Right cardiac atrium (tissue), 5 donors: ENCODE results near the gene RIPPLY1. TPM values are rescaled to one million over a fixed set of nuclear protein-coding genes. Genes with fewer than 3 reads are reported as not detected.

Experiments used
- ATAC-seq, 2 donors: fragments of 200-7000 bp; cut with Tn5 transposase; one replicate each; pipeline versions ENCODE4 v1.8.0 to v1.9.1; 2020; ENCODE audit warnings: moderate library complexity in 2 of 2, mild to moderate bottlenecking in 1 of 2
- DNase-seq, 3 donors: peaks; one replicate each; pipeline ENCODE4 v3.0.0-alpha.2; 2020
- H3K27ac ChIP-seq: one replicate; pipeline ENCODE4 v1.5.1; 2013; ENCODE audit warnings: mild to moderate bottlenecking, low read length, control low read depth, moderate library complexity
- H3K27me3 ChIP-seq: one replicate; pipeline ENCODE4 v1.6.1; 2013; ENCODE audit not compliant: control insufficient read depth, insufficient read depth
- H3K4me1 ChIP-seq: one replicate; pipeline ENCODE4 v1.6.1; 2013; ENCODE audit warnings: low read length; ENCODE audit not compliant: control insufficient read depth, insufficient read depth
- H3K4me3 ChIP-seq: one replicate; pipeline ENCODE4 v1.5.1; 2013; ENCODE audit warnings: low read length, control low read depth
- H3K9me3 ChIP-seq: one replicate; pipeline ENCODE4 v1.6.1; 2013; ENCODE audit warnings: low read length; ENCODE audit not compliant: control insufficient read depth
- WGBS: extraction: QIAGEN DNeasy Blood & Tissue Kit; methylation state at CpG from one replicate; pipeline ENCODE4 v1.1.7; 2013; 5-methylcytosine and 5-hydroxymethylcytosine counted together
- intact Hi-C, 4 donors: fragments of 100-400 bp; cut with DNase I; formaldehyde crosslinking; loops; one replicate each; pipeline versions ENCODE4 v1.11.0 to v1.14.0; 2022 to 2023
- long read RNA-seq, 4 donors: library from polyadenylated mRNA; unstranded; transcript quantifications; one replicate each; pipeline ENCODE4 v2.0.0, GENCODE V29; 2020 to 2021
- polyA plus RNA-seq: library from polyadenylated mRNA; stranded (reverse); fragments of 200-250 nt; gene quantifications from one replicate; pipeline ENCODE4 v1.2.3, GENCODE V29; 2013
- total RNA-seq, 4 donors: library from RNA; stranded (reverse); fragmentation: NEBNext Ultra II Directional; extraction: Animal tissue kit (Norgen Biotek cat#: 25700); gene quantifications; one replicate each; pipeline ENCODE4 v1.2.1, GENCODE V29; 2021
- donor health status: healthy with polysubstance abuse.
- donor health status: DM: no; HTN: yes; CAD: no.
- donor health status: DM: no; HTN: no; CAD: no.
- donor health status: DM: no; HTN: yes; CAD: no; lungs with severe emphysema.
- donor health status: DM: yes; HTN: yes; CAD: no.

Gene RIPPLY1, protein sequence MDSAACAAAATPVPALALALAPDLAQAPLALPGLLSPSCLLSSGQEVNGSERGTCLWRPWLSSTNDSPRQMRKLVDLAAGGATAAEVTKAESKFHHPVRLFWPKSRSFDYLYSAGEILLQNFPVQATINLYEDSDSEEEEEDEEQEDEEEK
- total RNA-seq (not detected), polyA plus RNA-seq (not detected)
- long read RNA-seq, donor 1: 0 reads
- long read RNA-seq, donor 2: 0 reads
- long read RNA-seq, donor 3: 0 reads
- long read RNA-seq, donor 4: 0 reads

DNA sequence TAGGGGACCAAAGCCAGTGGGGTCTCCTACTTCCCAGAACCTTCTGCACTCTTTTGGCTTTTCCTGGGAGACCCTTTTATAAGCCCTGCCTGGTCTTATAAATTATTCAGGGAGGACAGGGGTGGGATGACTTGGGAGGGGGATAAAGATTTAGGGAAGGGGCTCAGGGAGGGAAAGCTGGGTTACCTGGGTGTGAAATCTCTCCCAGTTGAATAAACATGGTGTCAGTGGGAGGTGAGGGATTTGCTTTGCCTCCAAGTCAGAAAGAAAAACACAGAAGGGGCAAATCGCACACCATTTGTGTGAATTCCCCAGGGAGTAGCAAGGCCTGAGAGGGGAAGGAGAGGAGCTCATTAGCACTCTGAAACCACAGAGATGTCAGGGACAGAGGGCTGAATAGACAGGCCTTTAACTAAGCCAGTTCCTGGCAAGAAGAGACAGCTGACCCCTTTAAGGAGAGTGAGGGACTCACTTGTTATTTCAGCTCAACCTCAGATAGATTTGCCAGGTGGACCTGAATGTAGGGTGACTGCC, at the start of gene RIPPLY1:
RIPPLY1 (minus strand) TSS at position 51 of the 534 bp plus-strand sequence. CDS start 54 bp downstream, outside the sequence.
- H3K9me3 ChIP-seq: no peaks in the 10 kb centered on the region
- no peaks in the 10 kb centered on the region for H3K27me3 ChIP-seq
- no peaks in the 10 kb centered on the region for H3K4me1 ChIP-seq
- ATAC-seq (no peak), DNase-seq (no peak)
- H3K4me3 ChIP-seq: no peak within 1 kb of the TSS
- no peak within 1 kb of the TSS for H3K27ac ChIP-seq
- intact Hi-C loops: no loop called here
- WGBS: 81% methylated on average over 1 of the region's 1 CpG

DNA sequence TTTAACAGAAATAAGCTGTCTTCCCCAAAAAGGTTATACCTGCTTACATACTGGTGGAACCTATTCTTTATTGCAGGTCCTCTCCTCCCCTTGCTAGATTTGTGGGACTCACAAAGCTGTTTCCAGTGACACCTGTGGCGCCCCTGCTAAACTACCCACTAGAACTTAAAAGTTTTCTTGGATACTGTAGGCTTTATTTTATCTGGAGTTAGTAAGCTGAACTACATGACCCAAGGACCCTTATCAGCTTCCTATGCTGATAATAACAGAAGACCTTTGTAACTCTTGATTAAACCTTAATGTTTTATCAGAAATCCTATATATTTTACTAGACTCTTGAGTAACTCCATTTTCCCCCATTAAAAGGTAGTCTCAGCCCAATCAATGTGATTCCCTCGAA, 49.4 kb upstream of the RIPPLY1 start:
- H3K4me3 ChIP-seq: no peak overlapping the region
- WGBS: 97% methylated on average over 2 of the region's 2 CpGs
- H3K27me3 ChIP-seq: no peaks in the 10 kb centered on the region
- DNase-seq (no peak), ATAC-seq (no peak)
- H3K9me3 ChIP-seq: no peaks in the 10 kb centered on the region
- no peak overlapping the region for H3K27ac ChIP-seq
- intact Hi-C loops: loop anchor here in 1 of 4 donors (5.0 kb wide), 1 partner anchor 55 kb away; no protein-coding TSS in a partner anchor
- no peaks in the 10 kb centered on the region for H3K4me1 ChIP-seq

- H3K4me1 ChIP-seq: no peaks in the 10 kb centered on the region
- no peaks in the 10 kb centered on the region for H3K27me3 ChIP-seq
- H3K4me3 ChIP-seq: no peak overlapping the region
- H3K27ac ChIP-seq: no peak overlapping the region
- no peaks in the 10 kb centered on the region for H3K9me3 ChIP-seq
- intact Hi-C loops: loop anchor here in 1 of 4 donors (5.0 kb wide), 1 partner anchor 55 kb away; no protein-coding TSS in a partner anchor
- no peak for DNase-seq
- WGBS: 85% methylated on average over 3 of the region's 3 CpGs
- ATAC-seq: no peak
Observed at GRCh38 chrX:106952089-106952488, 48.9 kb upstream of the RIPPLY1 start.

- ATAC-seq (no peak), DNase-seq (no peak)
- WGBS: 94% methylated on average over 6 of the region's 6 CpGs
- no peaks in the 10 kb centered on the region for H3K4me1 ChIP-seq
- intact Hi-C loops: loop anchor here in 1 of 4 donors (5.0 kb wide), 1 partner anchor 54 kb away; no protein-coding TSS in a partner anchor
- no peaks in the 10 kb centered on the region for H3K27me3 ChIP-seq
- H3K4me3 ChIP-seq: no peak overlapping the region
- no peaks in the 10 kb centered on the region for H3K9me3 ChIP-seq
- no peak overlapping the region for H3K27ac ChIP-seq
Observed at GRCh38 chrX:106951230-106951629, 48.1 kb upstream of the RIPPLY1 start.

DNA sequence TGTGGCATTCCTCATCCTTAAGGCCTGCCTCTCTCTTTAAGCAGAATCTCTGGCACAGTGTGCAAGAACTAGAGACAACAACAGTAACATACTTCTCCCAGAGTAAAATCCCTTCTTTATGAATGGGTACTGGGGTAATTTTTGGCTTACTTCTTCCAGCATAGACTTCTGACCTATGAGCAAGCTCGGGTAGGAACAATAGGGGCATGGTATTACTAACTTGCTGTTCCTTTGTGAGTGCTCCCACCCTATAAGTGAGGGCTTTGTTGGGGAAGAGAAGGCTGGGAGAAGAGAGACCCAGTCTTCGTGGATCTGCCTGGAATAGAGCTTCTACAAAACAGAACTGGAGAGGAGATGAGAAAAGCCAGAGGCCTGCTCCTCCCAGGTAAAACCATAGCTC, 47.2 kb upstream of the RIPPLY1 start:
- Histone ChIP-seq H3K9me3 (no peaks in the 10 kb centered on the region), H3K4me3 (no peak overlapping the region), H3K27ac (no peak overlapping the region), H3K4me1 (no peaks in the 10 kb centered on the region), H3K27me3 (no peaks in the 10 kb centered on the region)
- ATAC-seq (no peak), DNase-seq (no peak)
- 88% methylated on average over 2 of the region's 2 CpGs for WGBS
- intact Hi-C loops: loop anchor here in 1 of 4 donors (5.0 kb wide), 1 partner anchor 53 kb away; no protein-coding TSS in a partner anchor

- H3K9me3 ChIP-seq: no peaks in the 10 kb centered on the region
- no peak overlapping the region for H3K4me3 ChIP-seq
- DNase-seq (no peak), ATAC-seq (no peak)
- intact Hi-C loops: no loop called here
- H3K27me3 ChIP-seq: no peaks in the 10 kb centered on the region
- WGBS: 92% methylated on average over 1 of the region's 1 CpG
- no peak overlapping the region for H3K27ac ChIP-seq
- H3K4me1 ChIP-seq: no peaks in the 10 kb centered on the region
Observed at GRCh38 chrX:106949366-106949765, 46.2 kb upstream of the RIPPLY1 start.

DNA sequence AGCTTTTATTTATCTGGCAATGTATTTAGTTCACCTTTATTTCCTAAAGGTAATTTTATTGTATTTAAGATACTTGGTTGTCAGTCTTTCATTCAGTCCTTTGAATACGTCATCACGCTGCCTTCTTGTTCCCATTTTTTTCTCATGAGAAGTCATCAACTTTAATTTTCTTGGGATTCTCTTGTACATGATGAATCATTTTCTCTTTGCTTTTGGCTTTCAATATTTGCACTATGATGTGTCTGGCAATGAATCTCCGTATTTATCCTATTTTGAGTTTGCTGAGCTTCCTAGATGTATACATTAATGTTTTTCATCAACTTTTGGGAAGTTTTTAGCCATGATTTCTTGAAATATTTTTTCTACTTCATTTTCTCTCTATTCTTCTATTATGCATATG, 45.5 kb upstream of the RIPPLY1 start:
- no peak overlapping the region for H3K4me3 ChIP-seq
- intact Hi-C loops: no loop called here
- ATAC-seq (no peak), DNase-seq (no peak)
- 93% methylated on average over 3 of the region's 3 CpGs for WGBS
- H3K4me1 ChIP-seq: no peaks in the 10 kb centered on the region
- no peaks in the 10 kb centered on the region for H3K27me3 ChIP-seq
- no peak overlapping the region for H3K27ac ChIP-seq
- H3K9me3 ChIP-seq: no peaks in the 10 kb centered on the region

GRCh38 chrX:106946464-106946863, 43.3 kb upstream of the RIPPLY1 start:
- Histone ChIP-seq H3K4me1 (no peaks in the 10 kb centered on the region), H3K9me3 (no peaks in the 10 kb centered on the region), H3K27ac (no peak overlapping the region), H3K4me3 (no peak overlapping the region), H3K27me3 (no peaks in the 10 kb centered on the region)
- ATAC-seq (no peak), DNase-seq (no peak)
- intact Hi-C loops: no loop called here
- WGBS: 95% methylated on average over 3 of the region's 3 CpGs

DNA sequence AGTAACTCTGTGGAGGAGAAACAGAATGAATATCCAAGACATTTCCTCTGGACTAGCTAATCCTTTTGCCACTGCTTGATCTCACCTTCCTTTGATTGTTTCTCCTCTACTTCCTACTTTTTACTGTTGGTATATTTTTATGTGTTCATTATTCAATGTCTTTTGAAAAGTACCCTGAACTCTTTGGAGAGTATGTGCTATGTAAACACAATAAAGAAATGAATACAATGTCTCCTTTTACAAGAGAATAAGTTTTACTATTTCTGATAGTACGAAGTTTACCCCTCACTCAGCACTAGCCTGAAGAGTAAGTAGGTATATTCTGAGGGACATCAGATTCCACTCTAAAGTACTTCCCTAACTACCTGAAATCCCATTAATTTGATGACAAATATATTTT, 36.9 kb upstream of the RIPPLY1 start:
- no peak overlapping the region for H3K4me3 ChIP-seq
- 85% methylated on average over 1 of the region's 1 CpG for WGBS
- no peak overlapping the region for H3K27ac ChIP-seq
- intact Hi-C loops: no loop called here
- no peaks in the 10 kb centered on the region for H3K9me3 ChIP-seq
- H3K4me1 ChIP-seq: peaks cover 2% of the 10 kb centered on the region
- no peak for ATAC-seq
- H3K27me3 ChIP-seq: no peaks in the 10 kb centered on the region
- DNase-seq: no peak

DNA sequence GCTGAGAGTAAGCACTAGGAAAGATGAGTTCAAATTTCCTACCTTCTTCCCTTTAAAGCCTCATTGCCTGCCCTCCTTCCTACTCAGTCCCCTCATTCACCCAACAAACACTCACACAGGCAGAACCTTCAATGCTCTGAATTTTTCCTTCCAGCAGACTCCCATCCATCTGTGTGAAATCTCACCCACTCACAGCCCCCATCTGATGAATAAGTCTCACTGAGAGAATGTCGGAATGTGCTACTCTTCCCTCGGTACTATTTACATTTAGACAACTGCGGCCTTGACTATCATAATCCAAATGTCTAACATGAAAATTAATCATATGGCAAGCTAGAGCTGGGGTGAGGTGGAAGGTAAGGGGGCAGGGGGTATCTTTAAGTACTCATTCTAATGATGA, 36.4 kb upstream of the RIPPLY1 start:
- Histone ChIP-seq H3K27ac (no peak overlapping the region), H3K4me3 (no peak overlapping the region), H3K27me3 (no peaks in the 10 kb centered on the region), H3K4me1 (peaks cover 2% of the 10 kb centered on the region), H3K9me3 (no peaks in the 10 kb centered on the region)
- 84% methylated on average over 3 of the region's 3 CpGs for WGBS
- DNase-seq: no peak
- ATAC-seq: no peak
- intact Hi-C loops: no loop called here

DNA sequence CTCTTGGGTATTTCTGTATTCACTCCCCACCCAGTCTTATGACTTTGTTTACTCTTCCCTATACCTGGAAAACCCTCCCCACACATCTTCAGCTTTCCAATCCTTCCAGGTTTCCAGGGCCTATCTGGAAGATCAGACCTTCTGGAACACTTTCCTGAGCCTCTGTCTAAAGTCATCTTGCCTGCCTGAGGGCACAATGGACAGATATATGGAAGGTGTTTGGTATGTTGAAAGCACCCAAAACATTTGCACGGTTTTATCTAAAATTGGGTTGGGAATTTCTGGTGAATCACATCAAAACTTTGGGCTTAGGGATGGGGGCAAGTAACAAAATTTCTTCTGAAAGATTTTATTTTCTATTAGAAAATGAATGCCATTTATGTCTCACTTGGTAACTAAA, 33.1 kb upstream of the RIPPLY1 start:
- 87% methylated on average over 1 of the region's 1 CpG for WGBS
- ATAC-seq: no peak
- intact Hi-C loops: no loop called here
- H3K4me3 ChIP-seq: no peak overlapping the region
- no peak overlapping the region for H3K27ac ChIP-seq
- no peaks in the 10 kb centered on the region for H3K9me3 ChIP-seq
- peaks cover 10% of the 10 kb centered on the region for H3K4me1 ChIP-seq
- DNase-seq: no peak
- H3K27me3 ChIP-seq: no peaks in the 10 kb centered on the region
